Right lobe of liver (tissue), 4 donors: ENCODE measurements around the gene TAMALIN.

Experiments used
- CTCF ChIP-seq, 4 donors: fragments of 200-600 bp in 3 of 4; fragments of 450-650 bp in 1 of 4; IDR thresholded peaks; one replicate each; pipeline versions ENCODE4 v1.5.1 to v1.8.0; 2016 to 2022; ENCODE audit warnings: antibody characterized with exemption in 4 of 4, mild to moderate bottlenecking in 2 of 4
- POLR2A ChIP-seq: fragments of 450-650 bp; IDR thresholded peaks from one replicate; pipeline ENCODE4 v1.6.1; 2017; ENCODE audit warnings: antibody characterized with exemption, mild to moderate bottlenecking
- donor health status: DM: no; HTN: no; CAD: no.
- donor health status: DM: no; HTN: no; CAD: no.
- donor health status: DM: no; HTN: yes; CAD: no.

GRCh38 chr12:51975196-51975595 lies 31.6 kb upstream of the TAMALIN start:
- TF ChIP-seq POLR2A (no peak), CTCF (IDR thresholded peaks at IDR 0.05) (no peak)
